MM.1S (cell line): ENCODE results near the gene WDFY3.

Source experiments
- EZH2 ChIP-seq: fragments of 300-600 bp; sonication (generic); optimal IDR thresholded peaks from 2 replicates; pipeline ENCODE3; 2017; ENCODE audit warnings: low read depth, mild to moderate bottlenecking, antibody characterized with exemption, low read length, mixed read lengths
- EZH2phosphoT487 ChIP-seq: fragments of 300-600 bp; sonication (generic); IDR thresholded peaks from 2 replicates; pipeline ENCODE4 v1.6.1; 2018; ENCODE audit warnings: antibody characterized with exemption, low read length
- TF ChIP-seq, protein P1 (sequence below): fragments of 300-600 bp; sonication (generic); IDR thresholded peaks from 2 replicates; pipeline ENCODE4 v1.5.1; 2016; ENCODE audit warnings: antibody characterized with exemption, low read length, mixed read lengths

DNA sequence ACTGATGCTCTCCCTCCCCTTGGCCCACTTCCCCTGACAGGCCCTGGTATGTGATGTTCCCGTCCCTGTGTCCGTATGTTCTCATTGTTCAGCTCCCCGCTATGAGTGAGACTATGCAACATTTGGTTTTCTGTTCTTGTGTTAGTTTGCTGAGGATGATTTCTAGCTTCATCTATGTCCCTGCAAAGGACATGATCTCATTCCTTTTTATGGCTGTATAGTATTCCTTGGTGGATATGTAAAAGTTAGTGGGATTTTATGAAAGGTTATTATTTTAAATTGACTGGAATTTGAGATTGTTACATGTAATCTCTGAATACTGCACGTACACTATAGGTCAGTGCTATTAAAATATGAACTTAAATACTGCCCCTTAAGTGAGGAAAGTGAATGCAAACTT lies 184.0 kb downstream of the WDFY3 start:
- TF ChIP-seq, protein P1, sequence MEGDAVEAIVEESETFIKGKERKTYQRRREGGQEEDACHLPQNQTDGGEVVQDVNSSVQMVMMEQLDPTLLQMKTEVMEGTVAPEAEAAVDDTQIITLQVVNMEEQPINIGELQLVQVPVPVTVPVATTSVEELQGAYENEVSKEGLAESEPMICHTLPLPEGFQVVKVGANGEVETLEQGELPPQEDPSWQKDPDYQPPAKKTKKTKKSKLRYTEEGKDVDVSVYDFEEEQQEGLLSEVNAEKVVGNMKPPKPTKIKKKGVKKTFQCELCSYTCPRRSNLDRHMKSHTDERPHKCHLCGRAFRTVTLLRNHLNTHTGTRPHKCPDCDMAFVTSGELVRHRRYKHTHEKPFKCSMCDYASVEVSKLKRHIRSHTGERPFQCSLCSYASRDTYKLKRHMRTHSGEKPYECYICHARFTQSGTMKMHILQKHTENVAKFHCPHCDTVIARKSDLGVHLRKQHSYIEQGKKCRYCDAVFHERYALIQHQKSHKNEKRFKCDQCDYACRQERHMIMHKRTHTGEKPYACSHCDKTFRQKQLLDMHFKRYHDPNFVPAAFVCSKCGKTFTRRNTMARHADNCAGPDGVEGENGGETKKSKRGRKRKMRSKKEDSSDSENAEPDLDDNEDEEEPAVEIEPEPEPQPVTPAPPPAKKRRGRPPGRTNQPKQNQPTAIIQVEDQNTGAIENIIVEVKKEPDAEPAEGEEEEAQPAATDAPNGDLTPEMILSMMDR = no peak
- no peak for TF ChIP-seq EZH2
- no peak for TF ChIP-seq EZH2phosphoT487
